Mesodermal cell (in vitro differentiated cells): ENCODE results near the gene CIDEB.

Experiments used
- H3K27ac ChIP-seq: 2 replicates; pipeline ENCODE4 v1.7.0; 2013; ENCODE audit warnings: mild to moderate bottlenecking, low read depth, low read length, moderate library complexity; ENCODE audit not compliant: severe bottlenecking
- H3K36me3 ChIP-seq: 2 replicates; pipeline ENCODE4 v1.7.1; 2013; ENCODE audit warnings: mild to moderate bottlenecking, low read length, moderate library complexity; ENCODE audit not compliant: control insufficient read depth, insufficient read depth
- H3K4me1 ChIP-seq: one replicate; pipeline ENCODE4 v1.7.1; 2013; ENCODE audit warnings: mild to moderate bottlenecking, low read length; ENCODE audit not compliant: insufficient read depth, control insufficient read depth, poor library complexity, severe bottlenecking
- H3K4me3 ChIP-seq: 2 replicates; pipeline ENCODE4 v1.7.0; 2013; ENCODE audit warnings: low read length, control low read depth, mild to moderate bottlenecking; ENCODE audit not compliant: insufficient read depth, poor library complexity, severe bottlenecking; ENCODE audit errors: extremely low read depth
- H3K9me3 ChIP-seq: 2 replicates; pipeline ENCODE4 v1.7.1; 2013; ENCODE audit warnings: mild to moderate bottlenecking, low read length, moderate library complexity; ENCODE audit not compliant: control insufficient read depth
- WGBS, 2 experiments: methylation state at CpG; one replicate each; pipeline ENCODE4 v1.1.5; 2013; ENCODE audit warnings: missing lambda C conversion rate in 2 of 2; ENCODE audit not compliant: insufficient coverage in 2 of 2; 5-methylcytosine and 5-hydroxymethylcytosine counted together

Gene CIDEB

DNA sequence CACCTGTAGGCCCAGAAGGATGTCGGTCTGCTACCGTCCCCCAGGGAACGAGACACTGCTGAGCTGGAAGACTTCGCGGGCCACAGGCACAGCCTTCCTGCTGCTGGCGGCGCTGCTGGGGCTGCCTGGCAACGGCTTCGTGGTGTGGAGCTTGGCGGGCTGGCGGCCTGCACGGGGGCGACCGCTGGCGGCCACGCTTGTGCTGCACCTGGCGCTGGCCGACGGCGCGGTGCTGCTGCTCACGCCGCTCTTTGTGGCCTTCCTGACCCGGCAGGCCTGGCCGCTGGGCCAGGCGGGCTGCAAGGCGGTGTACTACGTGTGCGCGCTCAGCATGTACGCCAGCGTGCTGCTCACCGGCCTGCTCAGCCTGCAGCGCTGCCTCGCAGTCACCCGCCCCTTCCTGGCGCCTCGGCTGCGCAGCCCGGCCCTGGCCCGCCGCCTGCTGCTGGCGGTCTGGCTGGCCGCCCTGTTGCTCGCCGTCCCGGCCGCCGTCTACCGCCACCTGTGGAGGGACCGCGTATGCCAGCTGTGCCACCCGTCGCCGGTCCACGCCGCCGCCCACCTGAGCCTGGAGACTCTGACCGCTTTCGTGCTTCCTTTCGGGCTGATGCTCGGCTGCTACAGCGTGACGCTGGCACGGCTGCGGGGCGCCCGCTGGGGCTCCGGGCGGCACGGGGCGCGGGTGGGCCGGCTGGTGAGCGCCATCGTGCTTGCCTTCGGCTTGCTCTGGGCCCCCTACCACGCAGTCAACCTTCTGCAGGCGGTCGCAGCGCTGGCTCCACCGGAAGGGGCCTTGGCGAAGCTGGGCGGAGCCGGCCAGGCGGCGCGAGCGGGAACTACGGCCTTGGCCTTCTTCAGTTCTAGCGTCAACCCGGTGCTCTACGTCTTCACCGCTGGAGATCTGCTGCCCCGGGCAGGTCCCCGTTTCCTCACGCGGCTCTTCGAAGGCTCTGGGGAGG, 3.1 kb upstream of the CIDEB start, which contains the start of gene LTB4R:
TSS of gene LTB4R (plus strand) at position 857 of the 959 bp plus-strand sequence. CDS start 4,150 bp downstream, outside the sequence.
- 97% methylated on average over 87 to 99 of the region's 99 CpGs for WGBS, 2 experiments
- Histone ChIP-seq H3K27ac (no peak within 1 kb of the TSS), H3K9me3 (no peaks in the 10 kb centered on the region), H3K36me3 (peaks cover 53% of the 10 kb centered on the region), H3K4me3 (no peak within 1 kb of the TSS), H3K4me1 (no peaks in the 10 kb centered on the region)

- Histone ChIP-seq H3K27ac (no peak overlapping the region), H3K36me3 (peaks cover 57% of the 10 kb centered on the region), H3K4me3 (no peak overlapping the region), H3K9me3 (no peaks in the 10 kb centered on the region), H3K4me1 (no peaks in the 10 kb centered on the region)
- 90 to 91% methylated on average over 3 to 5 of the region's 5 CpGs for WGBS, 2 experiments
Measured at GRCh38 chr14:24310265-24310645, 2.5 kb upstream of the CIDEB start.

DNA sequence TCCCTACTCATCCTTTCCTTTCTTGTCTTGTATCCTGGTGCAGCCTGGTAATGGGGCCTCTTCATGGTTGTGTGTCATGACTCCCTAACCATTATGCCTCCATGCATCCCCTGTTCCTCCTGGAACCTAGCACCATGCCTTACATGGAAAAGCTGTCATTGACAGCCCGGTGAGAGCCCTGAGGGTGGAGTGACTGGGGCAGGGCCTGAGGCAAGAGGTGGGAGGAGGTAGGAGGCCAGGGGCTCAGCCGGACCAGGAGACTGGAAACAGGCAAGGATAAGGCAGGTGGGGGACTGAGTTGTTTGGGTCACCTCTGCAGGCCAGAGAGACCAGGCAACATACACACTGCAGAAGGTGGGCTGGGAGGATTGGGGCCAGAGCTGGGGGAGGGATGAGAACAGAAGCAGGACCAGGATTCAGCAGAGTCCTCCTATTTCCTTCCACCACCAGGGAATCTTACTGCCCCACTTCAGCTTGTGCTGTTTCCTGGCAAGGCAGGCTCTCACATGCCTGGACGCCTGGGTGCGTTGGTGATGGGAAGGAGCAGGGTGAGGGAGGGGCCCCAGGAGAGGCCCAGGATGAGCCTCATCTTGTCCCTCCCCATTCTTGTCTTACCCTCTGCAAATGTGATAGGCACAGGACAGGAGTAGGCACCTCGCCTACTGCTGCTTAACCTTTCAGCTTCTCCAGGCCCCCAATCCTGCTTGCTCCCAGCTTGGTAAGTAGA, 1.9 kb upstream of the CIDEB start, which contains the start of gene LTB4R2:
TSS of gene LTB4R2 (plus strand) at position 603 of the 727 bp plus-strand sequence. CDS start 525 bp downstream, outside the sequence.
- H3K27ac ChIP-seq: no peak within 1 kb of the TSS
- H3K36me3 ChIP-seq: peaks cover 62% of the 10 kb centered on the region
- H3K9me3 ChIP-seq: no peaks in the 10 kb centered on the region
- 96 to 100% methylated on average over 2 to 5 of the region's 5 CpGs for WGBS, 2 experiments
- no peak within 1 kb of the TSS for H3K4me3 ChIP-seq
- H3K4me1 ChIP-seq: no peaks in the 10 kb centered on the region

DNA sequence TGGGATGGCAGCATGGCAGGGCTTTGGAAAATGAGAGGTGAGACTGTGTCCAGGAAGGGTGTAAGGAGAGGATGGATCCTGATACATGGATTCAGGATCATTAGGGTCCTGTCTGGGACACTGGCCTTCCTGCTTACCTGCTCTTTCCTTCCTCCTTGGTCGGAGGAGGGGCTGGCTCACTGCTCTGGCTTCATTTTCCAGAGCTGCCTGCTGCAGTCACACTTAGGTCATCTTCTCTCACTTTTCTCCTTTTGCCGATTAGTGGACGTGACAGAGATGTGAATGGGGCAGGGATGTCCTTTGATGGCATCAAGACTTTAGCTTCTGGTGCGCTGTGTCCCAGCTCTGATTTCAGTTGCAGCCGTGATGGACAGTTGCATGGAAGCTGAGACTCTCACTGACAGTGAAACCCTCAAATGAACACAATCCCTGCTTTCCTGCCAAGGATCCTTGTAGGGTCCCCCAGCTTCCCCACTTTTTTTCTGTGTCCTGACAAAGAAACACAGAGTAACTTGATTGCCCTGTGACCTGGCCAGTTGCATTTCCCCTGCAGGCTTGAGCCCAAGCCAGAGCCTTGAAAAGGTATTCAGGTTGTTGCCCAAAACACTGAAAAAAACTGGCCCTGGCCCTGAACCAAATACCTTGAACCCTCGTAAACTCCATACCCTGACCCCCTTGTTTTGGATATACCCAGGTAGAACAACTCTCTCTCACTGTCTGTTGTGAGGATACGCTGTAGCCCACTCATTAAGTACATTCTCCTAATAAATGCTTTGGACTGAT, 756 bp upstream of the CIDEB start:
- Histone ChIP-seq H3K36me3 (peaks cover 70% of the 10 kb centered on the region), H3K4me3 (no peak overlapping the region)
- 82 to 94% methylated on average over 4 to 7 of the region's 7 CpGs for WGBS, 2 experiments

DNA sequence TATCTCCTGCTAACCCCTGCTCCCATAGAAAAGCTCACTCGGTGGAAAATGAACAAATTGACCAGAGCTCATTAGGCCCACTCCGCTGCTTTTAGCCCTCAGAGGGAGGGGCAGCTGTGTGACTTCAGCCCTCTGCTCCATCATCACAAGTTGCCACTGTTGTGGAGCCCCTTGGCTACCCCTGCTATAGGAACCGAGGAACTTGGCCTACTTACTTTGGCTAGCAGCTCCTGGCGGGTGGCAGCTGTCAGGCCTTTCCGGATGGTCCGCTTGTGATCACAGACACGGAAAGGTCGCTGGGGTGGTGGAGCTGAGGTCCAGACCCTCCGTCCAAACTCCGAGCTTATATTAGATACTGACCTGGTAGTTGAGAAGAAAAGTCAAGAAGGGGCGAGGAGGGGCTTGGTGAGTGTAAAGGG, 612 bp downstream of the CIDEB start:
- no peaks in the 10 kb centered on the region for H3K9me3 ChIP-seq
- peaks cover 81% of the 10 kb centered on the region for H3K36me3 ChIP-seq
- H3K27ac ChIP-seq: no peak overlapping the region
- no peak overlapping the region for H3K4me3 ChIP-seq
- 84 to 88% methylated on average over 9 to 11 of the region's 11 CpGs for WGBS, 2 experiments
- H3K4me1 ChIP-seq: no peaks in the 10 kb centered on the region

More for the DNA sequence above, 756 bp upstream of the CIDEB start:
- no peaks in the 10 kb centered on the region for H3K4me1 ChIP-seq
- H3K9me3 ChIP-seq: no peaks in the 10 kb centered on the region
- no peak overlapping the region for H3K27ac ChIP-seq

DNA sequence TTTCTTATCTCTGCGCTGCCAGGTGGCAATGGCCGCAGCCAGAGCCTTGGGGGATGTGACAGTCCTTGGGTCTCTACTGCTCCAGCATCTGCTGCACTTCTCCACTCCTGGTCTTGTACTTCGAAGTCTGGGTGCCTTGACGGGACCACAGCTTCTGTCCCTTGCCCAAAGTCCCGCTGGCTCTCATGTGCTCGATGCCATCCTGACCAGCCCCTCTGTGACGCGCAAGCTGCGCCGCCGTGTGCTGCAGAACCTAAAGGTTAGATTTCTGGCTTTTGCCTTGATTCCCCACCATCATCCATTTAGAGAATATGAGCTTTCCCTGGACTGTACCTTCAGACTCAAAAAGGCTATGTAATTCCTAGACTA, 3.8 kb downstream of the CIDEB start:
- no peaks in the 10 kb centered on the region for H3K9me3 ChIP-seq
- peaks cover 65% of the 10 kb centered on the region for H3K36me3 ChIP-seq
- 95 to 98% methylated on average over 6 to 11 of the region's 11 CpGs for WGBS, 2 experiments
- no peak overlapping the region for H3K27ac ChIP-seq
- no peaks in the 10 kb centered on the region for H3K4me1 ChIP-seq
- no peak overlapping the region for H3K4me3 ChIP-seq

GRCh38 chr14:24300326-24300980, 7.3 kb downstream of the CIDEB start:
- Histone ChIP-seq H3K4me3 (peak overlapping the region; percentile 92), H3K9me3 (no peaks in the 10 kb centered on the region), H3K36me3 (peaks cover 52% of the 10 kb centered on the region), H3K27ac (no peak overlapping the region), H3K4me1 (peaks cover 16% of the 10 kb centered on the region)
- 42 to 54% methylated on average over 7 to 14 of the region's 16 CpGs for WGBS, 2 experiments

GRCh38 chr14:24299255-24300191, 8.3 kb downstream of the CIDEB start, which contains the start of the genes DHRS1 and NOP9:
DHRS1 (minus strand) TSS chr14:24299780; CDS start chr14:24299106, 674 bp downstream.
NOP9 (plus strand) TSS chr14:24299850; CDS start chr14:24299955, 105 bp downstream.
- Histone ChIP-seq H3K9me3 (no peaks in the 10 kb centered on the region), H3K4me3 (peak within 1 kb of the TSS; percentile 92), H3K36me3 (peaks cover 47% of the 10 kb centered on the region), H3K4me1 (peaks cover 16% of the 10 kb centered on the region), H3K27ac (peak within 1 kb of the TSS; percentile 47)
- WGBS, 2 experiments: 1 to 2% methylated on average over 63 to 64 of the region's 75 CpGs

DNA sequence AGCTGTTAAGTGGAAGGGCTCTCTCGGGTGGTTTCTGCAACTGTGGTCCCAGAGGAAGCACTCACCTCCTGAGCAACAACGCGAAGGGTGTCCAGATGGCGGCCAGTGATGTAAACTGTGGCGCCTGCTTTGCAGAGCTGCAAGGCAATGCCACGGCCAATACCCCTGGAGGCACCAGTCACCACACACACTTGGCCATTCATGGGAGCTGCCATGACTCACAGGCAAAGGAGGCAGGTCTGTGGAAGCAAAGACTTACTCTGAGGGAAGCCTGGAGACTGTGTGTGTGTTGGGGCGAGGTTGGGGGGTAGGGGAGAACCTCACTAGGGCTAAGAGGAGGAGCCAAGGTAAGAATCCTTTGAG, 8.9 kb downstream of the CIDEB start:
- H3K4me3 ChIP-seq: peak overlapping the region; percentile 92
- 78% methylated on average over 6 to 7 of the region's 7 CpGs for WGBS, 2 experiments
- peaks cover 16% of the 10 kb centered on the region for H3K4me1 ChIP-seq
- H3K36me3 ChIP-seq: peaks cover 43% of the 10 kb centered on the region
- peak overlapping the region; percentile 47 for H3K27ac ChIP-seq
- no peaks in the 10 kb centered on the region for H3K9me3 ChIP-seq
